NCI-H2171 treated with DMSO at 0.1 percent for 48 hours (cell line): ENCODE results near the gene BTBD3.
A peak's percentile ranks its signal among the peaks of the same experiment; 100 is the strongest.

Experiments used
- DNase-seq: peaks from one replicate; lab custom pipeline; 2025; lab: John Stamatoyannopoulos, UW

BTBD3 gene

DNA sequence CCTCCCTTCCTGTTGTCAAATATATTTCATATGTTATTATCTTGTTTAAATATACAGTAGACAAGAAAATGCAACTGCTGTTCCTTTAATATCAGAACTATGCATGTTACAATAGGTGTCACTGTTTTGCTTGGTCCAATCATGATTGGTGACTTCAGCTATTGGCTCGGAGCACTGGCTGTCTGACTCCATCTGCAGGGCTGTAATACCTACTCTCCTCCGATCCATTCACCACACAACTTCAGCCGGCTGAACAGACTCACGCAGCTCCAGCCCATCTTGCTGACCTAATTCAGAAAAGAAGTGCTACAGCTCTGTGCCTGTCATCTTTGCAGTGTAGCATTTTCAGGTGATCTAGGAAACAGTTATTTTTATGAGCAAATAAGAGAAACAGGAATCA lies at the start of gene BTBD3:
Gene BTBD3 (plus strand): TSS at position 231 of the 400 bp plus-strand sequence. CDS start 383 bp downstream, outside the sequence.
- DNase-seq = peak; percentile 83

DNA sequence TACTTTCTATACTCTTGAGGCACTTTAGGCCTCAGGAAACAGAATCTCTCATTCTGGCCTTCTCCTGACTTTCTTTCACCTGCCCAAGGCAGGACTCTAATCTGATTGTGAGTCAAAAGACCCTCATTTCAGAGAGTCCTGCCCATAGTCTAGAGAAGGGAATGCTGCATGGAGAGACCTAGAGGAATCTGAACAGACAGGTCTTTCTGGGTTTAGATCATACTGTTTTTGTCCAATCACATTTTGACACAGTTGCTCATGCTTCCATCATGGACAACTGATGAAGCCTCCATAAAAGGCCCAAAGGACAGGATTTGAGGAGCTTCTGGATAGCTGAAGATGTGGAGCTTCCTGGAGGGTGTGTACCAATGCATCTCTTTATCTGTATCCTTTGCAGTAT lies 48.1 kb upstream of the BTBD3 start:
- DNase-seq = no peak

DNA sequence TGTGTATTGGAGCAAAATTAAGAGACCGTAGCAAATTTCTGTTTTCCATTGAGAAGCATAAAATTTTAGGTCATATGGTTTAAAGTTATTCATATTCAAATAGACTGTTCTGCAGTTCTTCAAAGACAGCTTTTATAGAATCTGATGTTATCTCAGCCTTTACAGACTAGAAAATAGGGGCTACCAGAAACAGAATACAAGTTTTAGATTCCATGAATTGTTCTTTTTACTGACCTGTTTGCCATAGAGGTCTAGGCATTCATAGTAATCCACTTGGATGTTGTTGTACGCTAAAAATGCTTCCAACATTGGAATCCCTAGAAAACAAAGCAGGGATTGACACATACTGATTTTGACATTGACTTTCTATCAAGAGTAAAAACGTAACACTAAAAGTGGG lies 47.3 kb upstream of the BTBD3 start:
- no peak for DNase-seq

DNA sequence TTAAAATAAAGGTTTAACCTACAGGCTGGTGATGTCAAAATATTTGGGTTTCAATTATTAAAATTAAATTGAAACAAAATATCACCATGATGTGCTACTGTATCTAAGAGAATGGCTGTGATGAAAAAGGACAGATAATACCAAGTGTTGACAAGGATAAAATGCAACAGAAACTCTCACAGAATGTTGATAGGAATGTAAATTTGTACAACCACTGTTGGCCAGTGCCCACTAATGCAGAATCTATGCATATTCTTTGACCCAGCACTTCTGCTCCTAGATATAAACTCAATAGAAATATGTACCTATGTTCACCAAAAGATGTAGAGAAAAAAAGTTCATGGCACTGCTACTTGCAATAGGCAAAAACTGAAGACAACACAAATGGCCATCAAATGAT lies 41.1 kb upstream of the BTBD3 start:
- no peak for DNase-seq

DNA sequence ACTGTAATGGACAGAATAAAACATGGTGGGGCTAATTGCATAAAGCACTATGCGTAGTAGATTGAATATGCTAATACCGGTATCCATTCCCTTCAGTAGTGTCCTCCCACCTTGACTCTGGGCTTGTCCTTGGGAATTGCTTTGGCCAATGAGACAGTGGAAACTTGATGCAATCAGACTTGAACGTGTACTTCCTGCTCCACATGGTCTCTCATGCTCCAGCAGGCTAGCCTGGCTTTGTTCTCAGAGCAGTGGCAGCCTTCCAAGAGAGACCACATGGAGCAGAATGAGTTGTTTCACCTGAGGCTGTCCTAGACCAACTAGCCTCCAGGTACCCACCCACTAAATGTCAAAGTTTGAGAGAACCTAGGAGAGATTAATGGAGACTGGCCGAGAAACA lies 37.0 kb upstream of the BTBD3 start:
- DNase-seq = peak; percentile 43

DNA sequence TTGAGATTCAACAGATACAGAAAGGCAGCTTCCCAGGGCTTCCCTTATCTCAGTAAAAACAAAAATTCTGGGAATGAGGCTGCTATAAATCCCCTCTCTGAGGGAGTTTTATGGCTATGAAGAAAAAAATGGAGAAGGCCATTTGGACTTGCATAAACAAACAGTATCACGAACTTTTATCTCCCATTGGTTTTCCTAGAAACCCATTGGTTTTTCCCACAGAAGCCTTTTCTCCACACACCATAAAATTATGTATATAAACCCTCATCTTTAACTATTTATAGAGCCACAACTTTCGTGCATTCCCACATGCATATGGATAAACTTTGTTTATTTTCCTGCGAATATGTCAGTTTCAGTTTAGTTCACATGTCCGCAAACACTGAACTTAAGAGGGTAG lies 36.2 kb upstream of the BTBD3 start:
- no peak for DNase-seq

DNA sequence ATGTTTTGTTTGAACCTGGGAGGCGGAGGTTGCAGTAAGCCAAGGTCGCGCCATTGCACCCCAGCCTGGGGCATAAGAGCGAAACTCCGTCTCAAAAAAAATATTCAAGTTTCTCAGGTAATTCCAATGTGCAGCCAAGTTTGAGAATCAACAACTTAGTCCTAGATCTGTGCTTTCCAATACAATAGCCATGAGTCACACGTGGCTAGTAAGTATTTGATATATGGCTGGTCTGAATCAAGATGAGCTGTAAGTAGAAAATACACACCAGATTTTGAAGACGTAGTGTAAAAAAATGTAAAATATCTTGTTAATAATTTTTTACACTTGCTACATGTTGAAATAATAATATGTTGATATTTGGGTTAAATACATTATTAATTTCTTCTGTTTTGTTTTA lies 35.0 kb upstream of the BTBD3 start:
- no peak for DNase-seq

DNA sequence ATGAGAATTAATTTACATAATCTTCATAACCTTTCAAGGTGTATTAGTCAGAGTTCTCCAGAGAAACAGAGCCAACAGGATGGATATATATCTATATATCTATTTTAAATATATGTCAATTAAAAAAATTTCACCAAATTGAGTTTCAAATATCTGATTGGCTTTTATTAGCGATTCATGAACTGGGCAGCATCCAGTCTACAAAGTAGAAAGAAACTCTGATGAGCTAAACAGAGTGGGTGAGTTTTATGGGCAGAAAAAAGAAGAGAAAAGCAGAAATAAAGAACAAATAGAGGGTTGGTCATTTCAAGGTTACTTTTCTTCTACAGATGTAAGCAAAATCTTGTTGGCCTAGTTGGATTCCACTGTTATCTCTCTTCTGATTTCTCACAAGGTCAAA lies 29.0 kb upstream of the BTBD3 start:
- DNase-seq = no peak

DNA sequence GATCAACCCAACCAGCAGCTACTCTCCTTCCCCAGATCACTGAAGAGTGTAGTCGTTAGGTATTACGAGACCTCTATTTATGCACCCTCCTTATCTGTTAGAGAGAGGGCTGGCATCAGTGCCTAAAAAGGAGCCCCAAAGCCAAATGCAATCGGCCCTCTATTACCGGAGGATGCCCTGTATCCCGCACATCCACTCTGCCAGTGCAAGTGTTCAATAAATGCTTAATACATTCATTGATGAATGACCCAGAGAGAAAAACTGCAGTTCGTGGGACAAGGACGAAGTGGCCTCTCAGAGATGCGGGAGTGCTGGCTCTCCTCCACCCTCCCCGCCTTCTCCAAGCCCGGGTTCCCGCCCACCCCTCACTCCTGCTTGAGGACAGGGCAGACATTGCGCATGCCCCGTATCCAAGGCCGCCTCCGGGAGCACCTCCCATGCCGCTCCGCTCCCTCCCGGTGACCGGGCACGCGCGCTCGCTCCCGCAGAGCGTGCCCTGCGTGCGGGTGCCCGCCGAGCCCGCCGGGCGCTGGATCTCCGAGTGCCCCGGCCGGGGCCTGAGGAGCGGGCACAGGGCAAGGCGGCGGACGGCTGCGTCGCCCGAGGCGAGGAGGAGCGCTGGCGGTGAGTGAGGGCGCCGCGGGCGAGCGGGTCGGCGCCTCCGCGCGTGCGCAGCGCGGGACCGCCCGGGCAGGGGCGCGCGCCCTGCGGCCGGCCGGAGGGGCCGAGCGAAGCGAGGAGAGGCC lies 27.2 kb upstream of the BTBD3 start:
- peak; percentile 94 for DNase-seq

DNA sequence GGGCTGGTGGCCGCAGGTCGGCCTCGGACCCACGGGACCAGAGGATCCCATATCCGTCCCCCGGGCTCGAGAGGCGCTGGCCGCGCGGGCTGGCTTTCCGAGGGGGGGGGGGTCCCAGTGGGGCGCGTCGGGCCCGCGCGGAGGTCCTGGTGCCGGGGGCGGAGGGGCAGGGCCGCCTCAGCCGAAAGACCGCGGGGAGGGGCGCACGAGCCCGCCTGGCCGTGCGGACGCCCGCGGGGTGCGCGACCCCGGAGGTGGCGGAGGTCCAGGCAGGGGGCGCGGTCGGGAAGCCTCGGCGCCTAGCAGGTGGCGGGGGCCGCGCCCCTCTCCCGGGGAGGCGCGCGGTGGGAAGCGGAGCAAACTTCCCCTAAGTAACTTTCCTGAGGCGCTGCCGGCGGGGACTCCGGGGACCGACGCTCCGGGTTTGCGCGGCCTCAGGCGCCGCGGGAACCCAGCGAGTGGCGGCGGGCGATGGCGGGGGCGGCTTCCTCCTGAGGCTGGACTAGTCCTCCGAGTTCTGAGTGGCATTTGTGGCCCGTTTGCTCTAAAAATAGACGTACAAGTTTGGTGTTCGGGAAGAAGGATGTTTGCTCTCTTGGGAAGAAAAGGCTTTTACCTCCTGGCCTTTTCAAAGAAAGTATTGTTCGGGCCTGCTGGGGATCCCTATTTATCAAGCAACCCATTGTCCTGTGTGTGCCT lies 26.5 kb upstream of the BTBD3 start:
- DNase-seq = peak; percentile 69

DNA sequence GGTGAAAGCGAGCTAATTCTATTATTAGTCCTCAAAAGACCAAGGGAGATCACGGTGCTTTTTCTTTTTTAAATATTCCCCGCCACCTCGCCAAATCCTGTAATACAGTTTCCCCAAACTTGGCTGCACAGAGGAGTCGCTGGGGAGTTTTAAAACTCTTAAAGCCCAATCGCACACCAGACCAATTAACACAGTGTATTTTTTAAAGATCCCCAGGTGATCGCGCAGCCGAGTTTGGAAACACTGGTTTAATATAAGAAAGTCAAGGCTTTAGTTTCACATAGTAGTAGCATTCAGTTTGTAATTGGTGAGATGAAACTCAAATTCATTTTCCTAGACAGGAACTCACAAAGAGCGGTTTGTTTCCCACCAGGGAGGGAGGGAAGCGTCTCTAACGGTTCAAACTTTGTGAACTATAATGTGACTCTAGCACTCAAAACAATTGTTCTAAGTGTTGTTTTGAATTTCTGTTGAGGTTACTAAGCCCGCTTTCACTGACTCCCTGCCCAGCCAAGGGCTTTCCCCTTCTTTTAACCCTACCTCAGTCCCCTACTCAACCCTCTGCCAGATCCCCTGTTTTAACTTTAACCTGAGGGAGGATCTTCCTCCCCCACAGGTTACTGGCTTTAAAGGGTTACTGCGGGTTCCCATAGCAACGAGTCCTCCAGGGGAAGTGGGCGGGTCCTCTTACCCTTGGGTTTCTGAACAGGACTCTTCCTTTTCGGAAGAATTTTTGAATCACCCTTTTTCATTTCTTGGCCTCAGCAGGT lies 25.7 kb upstream of the BTBD3 start:
- DNase-seq = peak; percentile 82

DNA sequence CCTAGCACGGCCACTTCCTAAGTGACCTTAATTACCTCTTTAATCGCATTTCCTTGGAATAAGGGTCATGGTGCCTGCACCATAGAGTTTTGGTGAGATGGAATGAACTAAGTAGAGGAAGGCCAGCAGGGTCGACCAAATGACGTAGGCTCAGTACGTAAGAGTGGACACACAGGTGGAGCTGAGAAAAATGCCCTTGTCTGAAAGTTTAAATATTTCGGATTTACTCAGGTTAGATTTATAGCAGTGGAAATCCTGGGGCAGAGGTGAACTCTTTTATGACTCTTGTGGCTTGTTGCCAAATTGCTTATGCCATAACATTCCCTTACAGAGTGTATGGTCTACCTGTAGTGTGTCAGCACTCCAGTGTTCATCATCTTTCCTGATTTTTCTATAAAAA lies 23.6 kb upstream of the BTBD3 start:
- DNase-seq = no peak

DNA sequence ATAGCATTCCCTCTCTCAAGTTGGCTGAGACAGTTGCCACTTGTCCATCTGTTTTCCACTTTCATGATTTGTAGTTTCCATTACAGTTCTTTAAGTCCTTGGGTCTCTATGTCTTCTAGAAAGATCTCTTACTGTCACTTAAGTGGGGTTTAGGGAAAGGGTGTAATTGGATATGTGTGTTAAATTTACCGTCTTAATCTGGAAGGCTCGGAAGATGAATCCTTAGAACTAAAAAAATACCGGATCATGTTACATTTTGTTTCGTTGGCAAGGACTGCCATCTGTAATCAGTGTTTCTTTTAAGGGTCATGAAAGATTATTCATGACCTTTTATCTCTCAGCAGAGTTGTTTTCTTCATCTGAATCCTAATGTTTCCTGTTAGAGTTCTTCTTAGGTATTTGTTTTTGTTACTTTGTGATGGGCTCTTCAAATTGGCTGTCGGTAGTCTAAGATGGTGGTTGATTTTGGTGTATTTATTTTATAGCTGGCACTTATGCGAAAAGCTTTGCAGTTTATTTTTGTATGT lies 21.8 kb upstream of the BTBD3 start:
- peak; percentile 98 for DNase-seq

DNA sequence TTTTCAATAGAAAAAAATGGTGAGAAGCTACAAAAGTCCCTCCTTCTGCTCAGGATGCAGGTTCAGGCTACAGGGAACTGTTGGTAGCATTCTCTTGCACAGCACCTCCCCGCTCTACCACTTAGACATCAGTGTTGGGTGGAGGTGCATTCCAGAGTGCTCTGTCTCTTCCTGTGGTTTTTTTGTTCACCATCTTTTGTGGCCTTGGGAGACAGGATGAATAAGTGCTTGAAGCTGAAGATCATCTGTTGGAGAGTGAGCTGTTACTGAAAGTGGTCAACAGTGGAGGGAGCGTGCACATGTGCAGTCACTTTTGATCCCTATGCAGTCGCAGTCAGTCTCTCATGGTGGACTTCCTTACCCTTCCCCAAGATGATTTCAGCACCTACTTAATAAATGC lies 16.6 kb upstream of the BTBD3 start:
- no peak for DNase-seq

DNA sequence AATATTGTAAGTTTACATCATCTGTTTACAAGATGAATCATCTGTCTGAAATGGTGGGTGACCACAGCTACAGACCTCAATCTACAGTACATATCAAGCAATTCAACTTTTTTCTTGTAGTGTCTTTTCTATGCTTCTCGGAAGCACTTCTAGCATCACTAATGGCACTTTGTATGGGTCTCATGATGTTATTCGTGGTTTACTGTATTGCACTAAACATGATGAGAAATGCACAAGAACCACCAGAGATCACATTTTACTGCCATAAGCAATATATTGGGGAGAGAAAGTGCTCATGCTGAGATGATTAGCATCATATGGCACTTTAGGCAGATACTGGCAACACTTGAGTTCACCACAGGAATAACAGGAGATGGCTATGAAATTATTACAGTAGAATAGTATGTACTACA lies 15.4 kb upstream of the BTBD3 start:
- peak; percentile 72 for DNase-seq

DNA sequence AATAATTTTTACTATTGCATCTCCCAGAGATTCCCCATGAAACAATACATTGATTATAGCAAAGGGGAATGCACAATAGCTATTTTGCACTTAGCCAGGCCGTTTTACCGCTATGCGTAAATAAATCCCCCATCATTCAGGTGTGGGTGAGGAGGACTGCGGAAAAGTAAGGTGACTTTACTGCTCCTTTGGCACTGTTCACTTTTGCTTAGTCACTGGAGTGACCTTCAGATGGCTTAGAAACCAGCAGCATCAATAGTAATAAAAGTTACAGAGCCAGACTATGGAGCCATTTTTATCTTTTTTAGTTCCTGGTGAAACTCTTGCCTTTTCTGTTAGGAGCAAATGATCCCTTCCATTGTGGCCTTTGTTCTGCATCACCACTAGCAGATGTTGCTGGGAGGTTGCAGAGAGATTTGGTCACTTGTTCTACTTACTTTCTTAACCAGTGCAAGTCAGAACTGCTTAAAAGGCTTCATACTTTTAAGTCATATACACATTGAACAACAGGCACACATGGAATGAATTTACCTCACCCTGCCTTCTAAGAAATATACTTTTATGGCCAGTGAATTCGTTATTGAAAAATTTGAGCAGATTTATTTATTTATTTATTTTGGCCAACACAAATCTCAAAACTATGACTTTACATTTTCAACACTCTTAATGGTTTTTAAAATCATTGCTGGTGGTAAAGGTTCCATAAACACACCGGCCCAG lies 12.1 kb upstream of the BTBD3 start:
- DNase-seq = no peak

DNA sequence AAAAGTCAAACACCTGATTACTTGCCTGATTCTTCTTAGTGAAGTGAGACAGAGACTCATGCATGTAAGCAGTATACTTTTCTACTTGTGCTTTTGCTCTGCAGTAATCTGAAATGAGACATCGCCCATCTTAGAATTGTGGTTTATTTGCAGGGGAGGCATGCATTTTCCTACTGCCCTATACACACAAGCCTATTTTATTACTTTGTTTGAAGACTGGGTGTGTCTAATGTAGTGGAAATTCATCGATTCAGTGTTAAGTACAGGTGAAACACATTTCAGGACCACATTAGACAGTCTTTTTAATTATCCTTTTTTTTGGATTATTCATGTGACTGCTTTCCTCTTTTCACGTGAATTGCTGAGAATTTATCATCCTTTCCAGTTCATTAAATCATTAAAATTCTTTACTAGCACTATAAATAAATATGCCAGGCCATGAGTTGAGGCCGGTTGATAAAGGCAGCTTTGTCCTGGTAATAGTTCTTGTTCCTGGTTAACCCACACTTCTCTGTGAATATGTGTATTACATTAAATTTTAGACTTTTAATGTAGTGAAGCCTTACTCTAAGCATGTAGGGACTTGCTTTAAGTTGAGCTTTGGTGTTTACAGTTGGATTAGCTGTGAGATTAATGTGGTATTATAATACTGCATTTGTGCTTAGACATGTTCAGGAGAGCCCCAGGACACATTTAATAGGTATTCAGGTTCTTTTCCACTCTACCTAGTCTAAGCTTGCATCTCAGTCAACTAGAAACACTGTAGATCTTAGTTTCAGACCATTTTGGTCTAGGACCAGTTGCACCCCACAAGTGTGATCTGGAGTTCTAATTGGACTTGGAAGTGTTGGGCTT lies 10.8 kb upstream of the BTBD3 start:
- DNase-seq = peak; percentile 52

DNA sequence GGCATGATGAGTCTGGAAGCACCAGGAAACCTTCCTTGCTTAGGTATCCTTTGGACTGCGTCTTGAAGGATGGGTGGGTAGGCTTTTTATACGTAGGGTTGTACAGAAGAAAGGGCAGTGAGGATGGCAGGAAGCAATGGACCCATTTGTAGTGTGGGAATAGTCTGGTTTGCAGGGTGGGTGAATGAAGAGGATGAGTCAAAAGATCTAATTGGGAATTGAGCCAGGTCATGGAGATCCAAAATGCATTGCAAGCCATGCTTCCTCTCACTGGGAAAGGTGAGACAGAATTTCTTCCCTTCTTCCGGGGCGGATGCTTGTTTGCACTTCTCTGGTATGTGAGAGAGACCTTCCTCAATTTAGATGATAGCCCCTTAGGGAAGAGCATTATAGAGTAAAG lies 10.1 kb upstream of the BTBD3 start:
- DNase-seq = no peak

DNA sequence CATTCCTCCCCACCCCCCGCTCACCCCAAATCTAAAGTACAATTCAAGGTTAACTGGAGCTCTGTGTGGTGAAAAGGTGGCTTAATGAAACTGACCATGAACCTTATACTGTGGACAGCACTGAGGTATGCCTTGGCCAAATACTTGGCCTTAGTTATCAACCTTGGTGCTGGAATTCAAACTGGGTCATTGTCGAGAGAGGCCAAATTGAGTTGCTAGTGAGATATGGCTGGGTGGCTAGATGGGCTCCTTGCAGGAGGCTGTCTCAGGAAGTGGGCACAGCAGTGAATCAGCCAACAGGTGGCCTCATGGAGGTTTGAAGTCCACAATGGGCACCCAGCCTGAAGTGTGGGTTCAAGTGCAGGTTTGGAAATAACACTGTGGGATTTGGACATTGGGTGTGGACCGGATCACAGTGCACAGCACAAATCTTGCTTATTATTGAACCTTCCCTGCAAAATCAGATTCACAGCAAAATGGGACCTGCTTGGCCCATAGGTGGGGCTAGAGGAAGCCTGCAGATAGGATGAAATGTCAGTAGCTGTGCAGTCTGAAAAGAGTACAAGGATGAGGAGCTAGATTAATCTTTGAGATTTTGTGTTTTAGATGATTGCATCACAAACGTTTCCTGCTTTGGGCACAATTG lies 5.6 kb upstream of the BTBD3 start:
- DNase-seq = peak; percentile 32

DNA sequence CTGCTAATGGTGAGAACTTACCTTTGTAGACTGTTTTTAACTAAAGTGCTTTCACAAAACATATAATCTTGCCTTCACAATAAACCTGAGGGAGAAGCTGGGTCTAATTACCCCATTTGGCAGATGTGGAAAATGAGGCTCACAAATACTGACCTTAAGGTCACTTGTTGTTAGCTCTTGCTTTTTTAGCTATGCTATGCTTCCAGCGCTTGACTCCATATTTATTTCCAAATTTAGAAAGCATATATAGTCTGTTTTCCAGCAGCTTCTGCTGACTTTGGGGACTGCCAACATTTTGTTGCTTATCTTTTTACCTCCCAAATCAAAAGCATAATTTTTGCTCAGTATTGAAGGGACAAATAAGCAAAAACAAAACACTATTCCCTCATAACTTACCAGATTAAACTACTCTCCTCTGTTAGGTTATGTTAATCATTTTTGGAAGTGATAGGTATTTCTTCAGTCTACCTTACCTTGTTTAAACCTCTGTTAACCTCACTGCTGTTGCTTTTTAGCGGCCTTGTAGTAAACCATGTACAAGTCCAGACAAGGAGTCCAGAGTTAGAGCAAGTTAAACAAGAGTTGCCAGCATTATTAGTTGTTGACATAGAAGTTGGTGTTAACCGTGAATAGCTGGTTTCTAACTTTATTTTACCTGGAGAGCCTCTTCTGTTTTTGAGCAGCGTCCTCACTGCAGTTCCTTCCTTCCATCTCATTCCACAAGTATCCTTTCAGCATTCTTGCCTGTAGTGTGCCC lies 4.9 kb upstream of the BTBD3 start:
- no peak for DNase-seq
